GM21723 (cell line): ENCODE data around the gene KRT80.

Experiments
- ATAC-seq: cut with Tn5 transposase; IDR thresholded peaks from one replicate; pipeline ENCODE4 v1.9.1; 2021; ENCODE audit warnings: mild to moderate bottlenecking, moderate library complexity; ENCODE audit not compliant: unreplicated experiment

KRT80 gene

GRCh38 chr12:52211716-52212585, 20.1 kb upstream of the KRT80 start:
- ATAC-seq: no peak

GRCh38 chr12:52210925-52211650, 19.3 kb upstream of the KRT80 start:
- no peak for ATAC-seq

GRCh38 chr12:52210186-52210924, 18.5 kb upstream of the KRT80 start:
- ATAC-seq: no peak

- ATAC-seq: no peak
Measured at GRCh38 chr12:52209321-52209720, 17.5 kb upstream of the KRT80 start.

GRCh38 chr12:52208424-52209165, 16.8 kb upstream of the KRT80 start:
- no peak for ATAC-seq

- no peak for ATAC-seq
Measured at GRCh38 chr12:52207895-52208294, 16.1 kb upstream of the KRT80 start.

GRCh38 chr12:52207106-52207505, 15.3 kb upstream of the KRT80 start:
- no peak for ATAC-seq

GRCh38 chr12:52206304-52207040, 14.7 kb upstream of the KRT80 start:
- ATAC-seq: no peak

GRCh38 chr12:52205612-52206303, 13.9 kb upstream of the KRT80 start:
- no peak for ATAC-seq

GRCh38 chr12:52204931-52205505, 13.2 kb upstream of the KRT80 start:
- no peak for ATAC-seq

- ATAC-seq: no peak
Measured at GRCh38 chr12:52204095-52204930, 12.5 kb upstream of the KRT80 start.

- ATAC-seq: no peak
Measured at GRCh38 chr12:52203079-52203921, 11.5 kb upstream of the KRT80 start.

GRCh38 chr12:52202361-52203078, 10.7 kb upstream of the KRT80 start:
- no peak for ATAC-seq

GRCh38 chr12:52201451-52201839, 9.6 kb upstream of the KRT80 start:
- ATAC-seq: no peak

GRCh38 chr12:52200781-52201450, 9.1 kb upstream of the KRT80 start:
- ATAC-seq: no peak

- no peak for ATAC-seq
Measured at GRCh38 chr12:52200086-52200780, 8.4 kb upstream of the KRT80 start.
